Panc1 (cell line): Measurements from ENCODE around the gene GPR25. TPM values are rescaled to one million over a fixed set of nuclear protein-coding genes. Genes with fewer than 3 reads are reported as not detected.

ENCODE experiments used
- ATAC-seq: fragments of 200-7000 bp; cut with Tn5 transposase; 2 replicates; pipeline ENCODE4 v1.9.1; 2020; ENCODE audit warnings: mild to moderate bottlenecking, moderate library complexity
- BruUV-seq: library from RNA; stranded (reverse); fragments of 400-500 nt; replicated peaks from 2 replicates; lab custom pipeline; 2021; lab: Mats Ljungman, UMichigan
- CTCF ChIA-PET: fragments of 300-600 bp; sonication (Branson Sonifier 250); formaldehyde crosslinking; loops from one replicate; lab custom pipeline; 2022; ENCODE audit warnings: antibody characterized with exemption; lab: Charles Lee
- POLR2A ChIA-PET: fragments of 300-600 bp; sonication (Branson Sonifier 250); formaldehyde crosslinking; loops from one replicate; lab custom pipeline; 2022; ENCODE audit warnings: antibody characterized with exemption; lab: Charles Lee
- DNase-seq: peaks from one replicate; pipeline ENCODE4 v3.0.0-alpha.2; 2010; ENCODE audit warnings: low read depth, low spot score
- H3K27ac ChIP-seq: 2 replicates; pipeline ENCODE4 v1.5.1; 2011; ENCODE audit warnings: mild to moderate bottlenecking, low read length, inconsistent platforms
- H3K27me3 ChIP-seq: fragments of 200-500 bp; sonication (Bioruptor generic); 2 replicates; pipeline ENCODE4 v1.6.0; 2014; ENCODE audit warnings: low read length, inconsistent platforms; ENCODE audit not compliant: control insufficient read depth, insufficient read depth
- H3K36me3 ChIP-seq: fragments of 200-500 bp; sonication (Bioruptor generic); 2 replicates; pipeline ENCODE4 v1.5.1; 2014; ENCODE audit warnings: inconsistent platforms, mild to moderate bottlenecking, low read length, moderate library complexity; ENCODE audit not compliant: control insufficient read depth, insufficient read depth
- H3K4me1 ChIP-seq: 2 replicates; pipeline ENCODE4 v1.5.1; 2011; ENCODE audit warnings: inconsistent platforms, mild to moderate bottlenecking, low read length, moderate library complexity; ENCODE audit not compliant: control insufficient read depth, insufficient read depth
- H3K4me3 ChIP-seq, 2 experiments: 2 replicates each; pipeline ENCODE4 v1.5.1; 2011 to 2012; ENCODE audit warnings: low read depth in 2 of 2, low read length in 2 of 2, mild to moderate bottlenecking in 2 of 2, inconsistent platforms in 1 of 2, moderate library complexity in 1 of 2
- H3K9me3 ChIP-seq: fragments of 200-500 bp; sonication (Bioruptor generic); 2 replicates; pipeline ENCODE4 v1.5.1; 2014; ENCODE audit warnings: low read depth, mild to moderate bottlenecking, inconsistent platforms, low read length, moderate library complexity; ENCODE audit not compliant: control insufficient read depth, insufficient read depth
- POLR2AphosphoS5 ChIP-seq: IDR thresholded peaks from 2 replicates; pipeline ENCODE4 v1.6.1; 2012; ENCODE audit warnings: mild to moderate bottlenecking, low read depth, low read length, moderate library complexity
- SIN3A ChIP-seq: IDR thresholded peaks from 2 replicates; pipeline ENCODE4 v1.6.1; 2012; ENCODE audit warnings: low read depth, mild to moderate bottlenecking, low read length, moderate library complexity, borderline replicate concordance; ENCODE audit not compliant: insufficient read depth
- TCF7L2 ChIP-seq: IDR thresholded peaks from 2 replicates; pipeline ENCODE4 v1.6.1; 2011; ENCODE audit warnings: mild to moderate bottlenecking, low read depth, low read length, inconsistent platforms
- in situ Hi-C: cut with HindIII; loops from 2 replicates; pipeline ENCODE4 v1.10.0; 2016; ENCODE audit warnings: low sequenced_read_pairs, low pct_unique_long_range_greater_than_20kb
- intact Hi-C: fragments of 100-400 bp; cut with micrococcal nuclease; formaldehyde crosslinking; loops from one replicate; pipeline ENCODE4 v1.10.0; 2022; ENCODE audit not compliant: unreplicated experiment
- total RNA-seq: library from RNA; stranded (reverse); gene quantifications from one replicate; pipeline ENCODE4 v1.2.1, GENCODE V29; 2021; ENCODE audit not compliant: unreplicated experiment
- TF ChIP-seq, protein P1 (sequence below): fragments of 450-650 bp; IDR thresholded peaks from 2 replicates; pipeline ENCODE4 v1.5.1; 2017; ENCODE audit warnings: mild to moderate bottlenecking
- TF ChIP-seq, protein P2 (sequence below), 2 experiments: IDR thresholded peaks; 2 replicates each; pipeline ENCODE4 v1.6.1; 2011 to 2012; ENCODE audit warnings: low read depth in 2 of 2, control low read depth in 1 of 2, low read length in 1 of 2, mild to moderate bottlenecking in 1 of 2, moderate library complexity in 1 of 2; ENCODE audit not compliant: insufficient read depth in 1 of 2

The GPR25 gene
- total RNA-seq, 1 experiment from 2014 or later: not detected

DNA sequence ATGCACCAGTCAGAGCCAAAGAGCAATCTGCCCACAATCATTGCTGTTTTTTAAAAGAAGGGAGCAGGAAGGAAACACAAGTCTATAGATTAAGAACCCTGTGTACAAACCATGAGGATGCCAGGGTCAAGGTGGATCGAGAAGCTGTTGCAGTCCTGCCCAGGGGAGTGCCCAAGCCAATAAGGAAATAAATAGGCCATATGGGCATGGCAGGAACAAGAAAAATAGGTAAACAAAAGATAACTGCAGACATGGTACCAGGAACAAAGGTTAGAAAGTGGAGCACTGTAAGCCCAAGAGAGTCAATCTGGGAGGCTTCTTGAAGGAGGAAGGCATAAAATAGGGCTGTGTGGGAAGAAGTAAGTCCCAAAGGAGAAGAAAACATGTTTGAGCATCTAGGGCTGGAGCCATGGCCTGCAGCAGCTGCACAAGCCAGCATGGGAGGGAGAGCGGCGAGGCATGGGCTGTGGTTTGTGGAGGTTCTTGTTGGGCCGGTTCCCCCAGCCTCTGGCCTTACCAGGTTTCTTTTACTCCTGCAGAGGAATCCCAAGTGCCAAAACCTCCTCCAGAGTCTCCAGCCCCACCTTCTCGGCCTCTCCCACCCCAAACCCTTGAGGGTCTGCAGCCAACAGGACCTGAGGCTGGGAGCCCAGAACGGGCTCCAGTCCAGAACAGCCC lies 35.5 kb downstream of the GPR25 start:
- Histone ChIP-seq H3K4me1 (0 out of 2 replicates have a peak, but pooled peaks cover 4% of the 10 kb centered on the region), H3K4me3 (no peak overlapping the region), H3K27ac (no peak overlapping the region), H3K9me3 (no peaks in the 10 kb centered on the region), H3K36me3 (no peaks in the 10 kb centered on the region), H3K27me3 (no peaks in the 10 kb centered on the region)
- CTCF ChIA-PET: no interaction called here
- no peak for ATAC-seq
- DNase-seq: no peak
- POLR2A ChIA-PET: no interaction called here
- intact Hi-C loops (no loop called here), in situ Hi-C loops (no loop called here)
- TF ChIP-seq SIN3A (no peak), TCF7L2 (no peak), POLR2AphosphoS5 (no peak)
- TF ChIP-seq, protein P1, sequence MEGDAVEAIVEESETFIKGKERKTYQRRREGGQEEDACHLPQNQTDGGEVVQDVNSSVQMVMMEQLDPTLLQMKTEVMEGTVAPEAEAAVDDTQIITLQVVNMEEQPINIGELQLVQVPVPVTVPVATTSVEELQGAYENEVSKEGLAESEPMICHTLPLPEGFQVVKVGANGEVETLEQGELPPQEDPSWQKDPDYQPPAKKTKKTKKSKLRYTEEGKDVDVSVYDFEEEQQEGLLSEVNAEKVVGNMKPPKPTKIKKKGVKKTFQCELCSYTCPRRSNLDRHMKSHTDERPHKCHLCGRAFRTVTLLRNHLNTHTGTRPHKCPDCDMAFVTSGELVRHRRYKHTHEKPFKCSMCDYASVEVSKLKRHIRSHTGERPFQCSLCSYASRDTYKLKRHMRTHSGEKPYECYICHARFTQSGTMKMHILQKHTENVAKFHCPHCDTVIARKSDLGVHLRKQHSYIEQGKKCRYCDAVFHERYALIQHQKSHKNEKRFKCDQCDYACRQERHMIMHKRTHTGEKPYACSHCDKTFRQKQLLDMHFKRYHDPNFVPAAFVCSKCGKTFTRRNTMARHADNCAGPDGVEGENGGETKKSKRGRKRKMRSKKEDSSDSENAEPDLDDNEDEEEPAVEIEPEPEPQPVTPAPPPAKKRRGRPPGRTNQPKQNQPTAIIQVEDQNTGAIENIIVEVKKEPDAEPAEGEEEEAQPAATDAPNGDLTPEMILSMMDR: no peak
- TF ChIP-seq, protein P2, sequence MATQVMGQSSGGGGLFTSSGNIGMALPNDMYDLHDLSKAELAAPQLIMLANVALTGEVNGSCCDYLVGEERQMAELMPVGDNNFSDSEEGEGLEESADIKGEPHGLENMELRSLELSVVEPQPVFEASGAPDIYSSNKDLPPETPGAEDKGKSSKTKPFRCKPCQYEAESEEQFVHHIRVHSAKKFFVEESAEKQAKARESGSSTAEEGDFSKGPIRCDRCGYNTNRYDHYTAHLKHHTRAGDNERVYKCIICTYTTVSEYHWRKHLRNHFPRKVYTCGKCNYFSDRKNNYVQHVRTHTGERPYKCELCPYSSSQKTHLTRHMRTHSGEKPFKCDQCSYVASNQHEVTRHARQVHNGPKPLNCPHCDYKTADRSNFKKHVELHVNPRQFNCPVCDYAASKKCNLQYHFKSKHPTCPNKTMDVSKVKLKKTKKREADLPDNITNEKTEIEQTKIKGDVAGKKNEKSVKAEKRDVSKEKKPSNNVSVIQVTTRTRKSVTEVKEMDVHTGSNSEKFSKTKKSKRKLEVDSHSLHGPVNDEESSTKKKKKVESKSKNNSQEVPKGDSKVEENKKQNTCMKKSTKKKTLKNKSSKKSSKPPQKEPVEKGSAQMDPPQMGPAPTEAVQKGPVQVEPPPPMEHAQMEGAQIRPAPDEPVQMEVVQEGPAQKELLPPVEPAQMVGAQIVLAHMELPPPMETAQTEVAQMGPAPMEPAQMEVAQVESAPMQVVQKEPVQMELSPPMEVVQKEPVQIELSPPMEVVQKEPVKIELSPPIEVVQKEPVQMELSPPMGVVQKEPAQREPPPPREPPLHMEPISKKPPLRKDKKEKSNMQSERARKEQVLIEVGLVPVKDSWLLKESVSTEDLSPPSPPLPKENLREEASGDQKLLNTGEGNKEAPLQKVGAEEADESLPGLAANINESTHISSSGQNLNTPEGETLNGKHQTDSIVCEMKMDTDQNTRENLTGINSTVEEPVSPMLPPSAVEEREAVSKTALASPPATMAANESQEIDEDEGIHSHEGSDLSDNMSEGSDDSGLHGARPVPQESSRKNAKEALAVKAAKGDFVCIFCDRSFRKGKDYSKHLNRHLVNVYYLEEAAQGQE (IDR thresholded peaks at IDR 0.05; ENCODE audit: insufficient read depth in 1 of 2, low read depth in 2 of 2, low read length in 1 of 2): no peak
- BruUV-seq: no TSS peak

DNA sequence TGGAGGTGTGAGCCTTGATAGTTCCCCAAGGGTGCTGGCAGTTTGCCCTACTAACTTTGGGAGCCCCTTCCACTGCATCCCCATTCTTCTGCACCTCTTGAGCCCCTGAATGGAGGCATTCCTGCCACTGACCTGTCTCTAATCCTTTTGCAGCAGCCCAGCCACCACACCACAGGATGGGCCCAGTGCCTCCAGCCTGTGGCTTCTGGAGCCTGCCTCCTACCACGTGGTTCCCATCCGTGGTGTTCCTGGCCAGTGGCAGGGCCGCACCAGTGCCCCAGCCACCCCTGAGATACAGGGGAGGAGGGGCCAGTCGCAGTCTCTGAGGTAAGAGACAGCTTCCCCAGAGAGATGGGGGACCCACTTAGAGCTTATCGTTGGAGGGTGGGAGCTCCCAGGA lies 36.3 kb downstream of the GPR25 start:
- H3K9me3 ChIP-seq: no peaks in the 10 kb centered on the region
- H3K4me1 ChIP-seq: 0 out of 2 replicates have a peak, but pooled peaks cover 4% of the 10 kb centered on the region
- in situ Hi-C loops (no loop called here), intact Hi-C loops (no loop called here)
- H3K27me3 ChIP-seq: no peaks in the 10 kb centered on the region
- POLR2A ChIA-PET: no interaction called here
- H3K4me3 ChIP-seq: no peak overlapping the region
- no peak overlapping the region for H3K27ac ChIP-seq
- no peaks in the 10 kb centered on the region for H3K36me3 ChIP-seq
- CTCF ChIA-PET: no interaction called here
- ATAC-seq (no peak), DNase-seq (no peak)
- TF ChIP-seq, protein P2 (IDR thresholded peaks at IDR 0.05; ENCODE audit: insufficient read depth in 1 of 2, low read depth in 2 of 2, low read length in 1 of 2): no peak
- no peak for TF ChIP-seq TCF7L2
- TF ChIP-seq, protein P1: no peak
- TF ChIP-seq POLR2AphosphoS5: no peak
- no peak for TF ChIP-seq SIN3A
- BruUV-seq: no TSS peak
